Tibial nerve (tissue), 4 donors: ENCODE data around the gene PSG1.
"Not testable (repeated sequence)": the region's sequence is repeated elsewhere in the genome, so short reads cannot be mapped to it uniquely, and the experiment has no call there.

Experiments used
- EP300 ChIP-seq, 2 donors: sonication (generic); formaldehyde crosslinking; IDR thresholded peaks; one replicate each; pipeline ENCODE4 v1.6.1; 2017; ENCODE audit warnings: antibody characterized with exemption in 2 of 2, mild to moderate bottlenecking in 1 of 2
- POLR2A ChIP-seq, 2 donors: fragments of 450-650 bp; IDR thresholded peaks; one replicate each; pipeline ENCODE4 v1.6.1; 2017; ENCODE audit warnings: antibody characterized with exemption in 2 of 2, mild to moderate bottlenecking in 2 of 2, moderate library complexity in 2 of 2
- TF ChIP-seq, protein P1 (sequence below), 5 experiments: fragments of 200-600 bp in 3 of 5; fragments of 450-650 bp in 2 of 5; sonication (generic) in 3 of 5; IDR thresholded peaks; one replicate each; pipeline ENCODE4 v1.5.1; 2016 to 2019; ENCODE audit warnings: antibody characterized with exemption in 5 of 5, mild to moderate bottlenecking in 3 of 5, moderate library complexity in 2 of 5

DNA sequence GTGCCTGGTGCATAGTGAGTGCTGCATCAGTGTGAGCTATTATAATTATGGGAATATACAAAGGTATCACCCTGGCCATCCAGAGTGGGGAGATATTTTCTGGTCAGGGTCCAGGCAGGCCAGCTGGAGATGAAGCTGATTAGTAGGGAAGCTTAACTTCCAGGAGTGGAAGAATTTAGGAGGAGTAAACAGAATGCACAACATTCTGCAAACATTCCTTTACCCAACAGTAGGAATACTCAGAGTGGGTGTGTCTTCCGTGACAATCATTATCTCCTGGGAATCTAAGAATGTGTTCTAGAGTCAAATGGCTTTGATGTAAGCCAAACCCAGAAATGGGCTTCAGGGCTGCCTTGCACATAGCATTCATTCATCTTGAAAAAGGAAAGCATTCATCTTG is 19.1 kb upstream of the PSG1 start:
- TF ChIP-seq, protein P1, sequence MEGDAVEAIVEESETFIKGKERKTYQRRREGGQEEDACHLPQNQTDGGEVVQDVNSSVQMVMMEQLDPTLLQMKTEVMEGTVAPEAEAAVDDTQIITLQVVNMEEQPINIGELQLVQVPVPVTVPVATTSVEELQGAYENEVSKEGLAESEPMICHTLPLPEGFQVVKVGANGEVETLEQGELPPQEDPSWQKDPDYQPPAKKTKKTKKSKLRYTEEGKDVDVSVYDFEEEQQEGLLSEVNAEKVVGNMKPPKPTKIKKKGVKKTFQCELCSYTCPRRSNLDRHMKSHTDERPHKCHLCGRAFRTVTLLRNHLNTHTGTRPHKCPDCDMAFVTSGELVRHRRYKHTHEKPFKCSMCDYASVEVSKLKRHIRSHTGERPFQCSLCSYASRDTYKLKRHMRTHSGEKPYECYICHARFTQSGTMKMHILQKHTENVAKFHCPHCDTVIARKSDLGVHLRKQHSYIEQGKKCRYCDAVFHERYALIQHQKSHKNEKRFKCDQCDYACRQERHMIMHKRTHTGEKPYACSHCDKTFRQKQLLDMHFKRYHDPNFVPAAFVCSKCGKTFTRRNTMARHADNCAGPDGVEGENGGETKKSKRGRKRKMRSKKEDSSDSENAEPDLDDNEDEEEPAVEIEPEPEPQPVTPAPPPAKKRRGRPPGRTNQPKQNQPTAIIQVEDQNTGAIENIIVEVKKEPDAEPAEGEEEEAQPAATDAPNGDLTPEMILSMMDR (IDR thresholded peaks at IDR 0.05): not testable (repeated sequence)
- TF ChIP-seq POLR2A, EP300 (IDR thresholded peaks at IDR 0.05): not testable (repeated sequence)
